Hepatocyte (in vitro differentiated cells): ENCODE results near the gene HPCAL1. TPM values are rescaled to one million over a fixed set of nuclear protein-coding genes. Genes with fewer than 3 reads are reported as not detected.

Experiments used
- DNase-seq: peaks from one replicate; pipeline ENCODE4 v3.0.0-alpha.2; 2016; ENCODE audit warnings: low spot score
- H2AFZ ChIP-seq: fragments of 200-600 bp; sonication (generic); 2 replicates; pipeline ENCODE4 v1.6.0; 2016; ENCODE audit warnings: antibody characterized with exemption, mild to moderate bottlenecking
- H3K27ac ChIP-seq: fragments of 200-600 bp; sonication (generic); 2 replicates; pipeline ENCODE4 v1.5.1; 2016; ENCODE audit warnings: mild to moderate bottlenecking
- H3K27me3 ChIP-seq: fragments of 200-600 bp; sonication (generic); 2 replicates; pipeline ENCODE4 v1.6.1; 2016
- H3K36me3 ChIP-seq: fragments of 200-600 bp; sonication (generic); replicated peaks from 2 replicates; pipeline ENCODE4 v1.5.1; 2016; ENCODE audit warnings: low read depth; ENCODE audit not compliant: insufficient read depth
- H3K4me1 ChIP-seq: fragments of 200-600 bp; sonication (generic); 2 replicates; pipeline ENCODE4 v1.5.1; 2016; ENCODE audit warnings: mild to moderate bottlenecking, moderate library complexity; ENCODE audit not compliant: insufficient read depth
- H3K4me2 ChIP-seq: fragments of 200-600 bp; sonication (generic); 2 replicates; pipeline ENCODE4 v1.6.0; 2016
- H3K4me3 ChIP-seq: fragments of 200-600 bp; sonication (generic); 2 replicates; pipeline ENCODE4 v1.5.1; 2016; ENCODE audit warnings: mild to moderate bottlenecking
- H3K79me2 ChIP-seq: fragments of 200-600 bp; sonication (generic); 2 replicates; pipeline ENCODE4 v1.6.0; 2017; ENCODE audit warnings: mild to moderate bottlenecking
- H3K9me2 ChIP-seq: fragments of 200-600 bp; sonication (generic); replicated peaks from 2 replicates; pipeline ENCODE4 v1.6.0; 2017; ENCODE audit warnings: mild to moderate bottlenecking; ENCODE audit not compliant: insufficient read depth
- H3K9me3 ChIP-seq: fragments of 200-600 bp; sonication (generic); 2 replicates; pipeline ENCODE4 v1.5.1; 2016; ENCODE audit warnings: low read depth, mild to moderate bottlenecking
- H4K20me1 ChIP-seq: fragments of 200-600 bp; sonication (generic); 2 replicates; pipeline ENCODE4 v1.6.0; 2016; ENCODE audit warnings: mild to moderate bottlenecking; ENCODE audit not compliant: insufficient read depth, poor library complexity, severe bottlenecking
- EZH2 ChIP-seq: fragments of 200-600 bp; sonication (generic); IDR thresholded peaks from 2 replicates; pipeline ENCODE4 v1.6.1; 2016; ENCODE audit warnings: antibody characterized with exemption, mild to moderate bottlenecking, borderline replicate concordance
- EZH2phosphoT487 ChIP-seq: fragments of 200-600 bp; sonication (generic); IDR thresholded peaks from one replicate; pipeline ENCODE4 v1.6.1; 2018; ENCODE audit warnings: antibody characterized with exemption, mild to moderate bottlenecking, low read depth, moderate library complexity; ENCODE audit not compliant: unreplicated experiment, severe bottlenecking
- WGBS: methylation state at CpG from one replicate; pipeline ENCODE4 v1.1.6; 2016; ENCODE audit warnings: low lambda C conversion rate; ENCODE audit errors: missing lambda C conversion rate; 5-methylcytosine and 5-hydroxymethylcytosine counted together
- polyA plus RNA-seq: library from polyadenylated mRNA; unstranded; fragments of >200 nt; fragmentation: Nextera tagmentation; extraction: Ambion mirVana; gene quantifications from 2 replicates; pipeline ENCODE4 v1.2.1, GENCODE V29; 2016
- total RNA-seq: library from RNA; depleted of rRNA; stranded (reverse); fragments of >200 nt; gene quantifications from 2 replicates; pipeline ENCODE4 v1.2.3, GENCODE V29; 2014
- TF ChIP-seq, protein P1 (sequence below): fragments of 200-600 bp; sonication (generic); IDR thresholded peaks from 2 replicates; pipeline ENCODE4 v1.5.1; 2016; ENCODE audit warnings: antibody characterized with exemption, mild to moderate bottlenecking; ENCODE audit not compliant: poor library complexity

Gene HPCAL1
- total and polyA plus RNA-seq, 2 experiments from 2014 or later = 22.5 to 39.1 TPM

DNA sequence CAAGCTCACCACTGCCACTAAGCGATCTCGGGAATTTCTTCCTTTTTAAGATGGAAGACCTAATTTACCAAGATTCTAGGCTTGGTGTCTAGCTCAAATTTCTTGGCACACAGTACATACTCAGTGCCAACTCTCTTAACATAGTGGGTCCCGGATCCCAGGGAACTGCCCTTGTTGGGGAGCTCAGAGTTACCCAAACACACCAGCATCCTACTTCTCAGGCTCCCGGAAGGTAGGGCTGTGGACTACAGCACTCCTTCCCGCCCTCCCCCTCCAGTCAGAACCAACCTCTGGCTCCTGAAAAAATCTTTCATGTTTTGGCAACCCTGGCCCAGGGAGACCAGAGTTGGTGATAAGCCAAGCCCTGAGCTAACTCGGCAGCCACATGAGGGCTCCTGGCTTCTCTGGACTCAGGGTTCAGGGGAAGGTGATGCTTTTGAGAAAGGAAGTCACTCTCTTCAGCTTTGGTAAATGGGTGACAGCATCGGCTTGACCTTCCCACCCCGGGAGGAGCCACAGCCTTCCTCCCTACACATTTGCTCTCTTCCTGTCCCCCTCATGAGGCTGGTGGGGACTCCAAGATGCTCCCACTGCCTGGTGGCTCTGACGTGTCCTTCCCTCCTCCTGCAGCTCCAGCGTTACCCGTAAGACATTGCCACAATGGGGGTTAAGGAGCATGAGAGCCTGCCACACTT lies 136.6 kb downstream of the HPCAL1 start:
- no peak for TF ChIP-seq EZH2
- TF ChIP-seq, protein P1, sequence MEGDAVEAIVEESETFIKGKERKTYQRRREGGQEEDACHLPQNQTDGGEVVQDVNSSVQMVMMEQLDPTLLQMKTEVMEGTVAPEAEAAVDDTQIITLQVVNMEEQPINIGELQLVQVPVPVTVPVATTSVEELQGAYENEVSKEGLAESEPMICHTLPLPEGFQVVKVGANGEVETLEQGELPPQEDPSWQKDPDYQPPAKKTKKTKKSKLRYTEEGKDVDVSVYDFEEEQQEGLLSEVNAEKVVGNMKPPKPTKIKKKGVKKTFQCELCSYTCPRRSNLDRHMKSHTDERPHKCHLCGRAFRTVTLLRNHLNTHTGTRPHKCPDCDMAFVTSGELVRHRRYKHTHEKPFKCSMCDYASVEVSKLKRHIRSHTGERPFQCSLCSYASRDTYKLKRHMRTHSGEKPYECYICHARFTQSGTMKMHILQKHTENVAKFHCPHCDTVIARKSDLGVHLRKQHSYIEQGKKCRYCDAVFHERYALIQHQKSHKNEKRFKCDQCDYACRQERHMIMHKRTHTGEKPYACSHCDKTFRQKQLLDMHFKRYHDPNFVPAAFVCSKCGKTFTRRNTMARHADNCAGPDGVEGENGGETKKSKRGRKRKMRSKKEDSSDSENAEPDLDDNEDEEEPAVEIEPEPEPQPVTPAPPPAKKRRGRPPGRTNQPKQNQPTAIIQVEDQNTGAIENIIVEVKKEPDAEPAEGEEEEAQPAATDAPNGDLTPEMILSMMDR = no peak
- TF ChIP-seq EZH2phosphoT487 = no peak
- H4K20me1 ChIP-seq = peaks cover 3% of the 10 kb centered on the region
- H3K79me2 ChIP-seq = peaks cover under 1% of the 10 kb centered on the region
- H2AFZ ChIP-seq = no peak overlapping the region
- peaks cover 4% of the 10 kb centered on the region for H3K4me1 ChIP-seq
- no peak for DNase-seq
- H3K4me2 ChIP-seq = no peak overlapping the region
- no peaks in the 10 kb centered on the region for H3K27me3 ChIP-seq
- H3K4me3 ChIP-seq = no peak overlapping the region
- WGBS = 92% methylated on average over 11 of the region's 11 CpGs
- no peaks in the 10 kb centered on the region for H3K9me2 ChIP-seq
- H3K36me3 ChIP-seq = peaks cover 2% of the 10 kb centered on the region
- H3K9me3 ChIP-seq = no peaks in the 10 kb centered on the region
- H3K27ac ChIP-seq = no peak overlapping the region

DNA sequence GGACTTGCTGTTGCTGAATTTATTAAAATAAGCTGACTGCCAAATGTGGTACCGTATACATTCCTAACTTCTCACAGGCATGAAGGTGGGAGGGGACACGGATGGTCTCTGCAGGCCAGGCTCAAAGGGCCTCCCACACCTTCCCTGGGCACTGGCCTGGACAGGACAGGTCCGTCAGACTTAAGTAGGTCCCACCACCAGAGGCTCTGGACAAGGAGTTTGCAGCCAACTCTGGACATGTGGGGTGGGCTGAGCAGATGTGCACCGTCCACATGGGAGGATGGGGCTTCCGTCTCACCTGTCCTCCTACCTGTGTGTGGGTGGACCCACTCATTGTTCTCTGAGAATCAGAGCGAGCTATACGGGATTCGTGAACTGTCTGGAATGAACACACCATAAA lies 137.3 kb downstream of the HPCAL1 start:
- no peaks in the 10 kb centered on the region for H3K9me3 ChIP-seq
- peaks cover 7% of the 10 kb centered on the region for H3K79me2 ChIP-seq
- no peaks in the 10 kb centered on the region for H3K4me1 ChIP-seq
- H3K27ac ChIP-seq = no peak overlapping the region
- H4K20me1 ChIP-seq = peaks cover 10% of the 10 kb centered on the region
- no peaks in the 10 kb centered on the region for H3K9me2 ChIP-seq
- H2AFZ ChIP-seq = no peak overlapping the region
- no peaks in the 10 kb centered on the region for H3K27me3 ChIP-seq
- H3K4me2 ChIP-seq = no peak overlapping the region
- H3K4me3 ChIP-seq = no peak overlapping the region
- DNase-seq = no peak
- peaks cover 2% of the 10 kb centered on the region for H3K36me3 ChIP-seq
- WGBS = 95% methylated on average over 8 of the region's 8 CpGs
- TF ChIP-seq, protein P1 = no peak
- TF ChIP-seq EZH2phosphoT487 (no peak), EZH2 (no peak)

DNA sequence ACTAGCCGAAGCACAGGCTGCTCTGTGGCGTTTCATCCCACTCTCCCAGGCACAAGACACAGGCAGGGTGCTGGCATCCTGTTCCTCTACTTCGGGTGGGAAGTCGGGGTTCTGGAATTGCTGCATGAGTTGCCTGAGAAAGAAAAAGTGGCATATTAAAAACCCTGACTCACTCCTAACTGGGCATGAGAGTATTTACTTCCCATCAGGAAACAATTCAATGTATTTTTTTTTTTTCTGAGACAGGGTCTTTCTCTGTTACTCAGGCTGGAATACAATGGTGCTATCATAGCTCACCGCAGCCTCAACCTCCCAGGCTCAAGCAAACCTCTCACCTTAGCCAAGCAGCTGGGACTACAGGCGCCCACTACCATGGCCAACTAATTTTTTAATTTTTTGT lies 138.0 kb downstream of the HPCAL1 start:
- Histone ChIP-seq H3K4me2 (no peak overlapping the region), H3K79me2 (peaks cover 14% of the 10 kb centered on the region), H4K20me1 (peaks cover 17% of the 10 kb centered on the region), H2AFZ (no peak overlapping the region), H3K4me1 (no peaks in the 10 kb centered on the region), H3K4me3 (no peak overlapping the region), H3K27ac (no peak overlapping the region), H3K9me3 (no peaks in the 10 kb centered on the region), H3K27me3 (no peaks in the 10 kb centered on the region), H3K9me2 (no peaks in the 10 kb centered on the region), H3K36me3 (peaks cover 2% of the 10 kb centered on the region)
- WGBS = 98% methylated on average over 6 of the region's 6 CpGs
- TF ChIP-seq EZH2phosphoT487 (no peak), EZH2 (no peak)
- TF ChIP-seq, protein P1 = no peak
- no peak for DNase-seq
